GM19468 (cell line): ENCODE data around the gene SEC61A1.

Experiments
- ATAC-seq: cut with Tn5 transposase; IDR thresholded peaks from one replicate; pipeline ENCODE4 v1.9.1; 2021; ENCODE audit warnings: mild to moderate bottlenecking, moderate library complexity, moderate number of reproducible peaks; ENCODE audit not compliant: unreplicated experiment; ENCODE audit errors: extremely low read depth

SEC61A1 gene

DNA sequence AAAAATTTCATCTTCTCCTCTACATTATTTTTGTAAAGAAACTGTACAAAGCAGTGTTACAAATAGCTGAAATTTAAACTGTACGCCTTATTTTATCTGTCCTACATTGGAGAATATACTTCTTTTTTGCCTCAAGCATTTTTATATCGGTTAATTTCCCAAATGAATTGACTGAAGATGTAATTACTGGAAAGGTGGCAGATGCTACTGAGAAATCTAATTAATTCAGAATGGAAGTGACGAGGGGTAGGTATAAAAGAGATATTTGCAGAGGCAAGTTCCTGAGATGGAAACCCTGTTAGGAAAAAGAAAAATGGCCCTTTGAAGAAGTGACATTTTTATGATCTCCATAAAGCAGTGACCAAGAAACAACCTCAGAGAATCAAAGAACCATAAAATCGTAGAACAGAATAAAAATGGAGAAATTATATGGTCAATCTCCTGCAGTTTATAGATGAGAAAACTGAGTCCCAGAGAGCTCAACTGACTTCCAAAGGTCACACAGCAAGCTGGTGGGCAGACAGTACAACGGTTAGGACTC, 51.0 kb downstream of the SEC61A1 start:
- no peak for ATAC-seq

DNA sequence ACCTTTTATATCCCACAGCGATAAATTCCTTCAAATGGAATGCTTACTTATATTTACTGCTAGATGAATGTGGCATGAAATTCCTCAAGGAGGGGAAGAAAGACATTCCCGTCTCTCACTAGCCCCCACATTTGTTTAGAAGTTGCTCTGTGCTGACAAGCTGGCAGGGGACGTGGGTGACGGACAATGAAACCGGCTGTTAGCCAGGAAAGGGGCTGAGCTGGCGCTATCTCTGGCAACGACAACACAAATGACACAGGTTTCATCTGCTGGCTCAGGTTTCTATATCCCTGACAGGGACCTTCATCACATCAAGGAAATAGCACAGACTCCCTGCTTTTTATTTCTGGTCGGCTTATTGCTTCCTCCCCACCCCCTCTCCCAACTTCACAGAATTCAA, 55.6 kb downstream of the SEC61A1 start:
- no peak for ATAC-seq

GRCh38 chr3:128111147-128111546, 58.9 kb downstream of the SEC61A1 start:
- no peak for ATAC-seq

DNA sequence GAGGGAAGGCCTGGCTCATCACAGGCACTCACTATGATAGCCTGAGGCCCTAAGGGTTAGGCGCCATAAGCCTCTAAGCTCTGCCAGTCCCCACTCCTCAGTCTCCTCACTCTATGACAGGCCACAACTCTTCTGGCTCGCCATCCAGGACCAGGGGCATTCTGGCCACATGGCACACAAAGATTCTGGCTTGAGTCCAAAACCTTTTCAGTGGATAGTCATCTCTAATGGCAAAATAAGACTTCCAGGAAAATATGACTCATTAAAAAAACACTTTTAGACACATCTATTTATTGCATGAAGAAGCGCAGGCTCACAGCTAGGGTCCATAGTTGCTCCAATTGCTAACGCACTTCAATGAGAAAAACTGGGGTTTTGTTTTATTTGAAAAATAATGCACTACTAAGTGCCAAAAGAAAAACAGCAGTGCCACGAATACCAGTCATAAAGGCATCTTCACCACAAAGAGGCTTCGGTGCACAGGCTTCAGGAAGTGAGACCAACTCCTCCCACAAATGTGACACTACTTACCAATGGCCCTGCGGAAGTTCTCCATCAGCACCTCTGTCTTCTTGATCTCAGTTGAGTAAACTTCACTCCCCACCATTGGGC, 60.2 kb downstream of the SEC61A1 start:
- no peak for ATAC-seq

GRCh38 chr3:128113817-128114794, 61.9 kb downstream of the SEC61A1 start:
- no peak for ATAC-seq
